IPS-18c (cell line): ENCODE results near the gene KIF7.

ENCODE experiments used
- H3K4me3 ChIP-seq: 2 replicates; pipeline ENCODE4 v1.7.0; 2013; ENCODE audit warnings: low read depth, mild to moderate bottlenecking, low read length, moderate library complexity; ENCODE audit not compliant: insufficient read depth
- H3K9me3 ChIP-seq: one replicate; pipeline ENCODE4 v1.6.1; 2013; ENCODE audit warnings: mild to moderate bottlenecking, low read length, moderate library complexity; ENCODE audit not compliant: control insufficient read depth, insufficient read depth

Gene KIF7

DNA sequence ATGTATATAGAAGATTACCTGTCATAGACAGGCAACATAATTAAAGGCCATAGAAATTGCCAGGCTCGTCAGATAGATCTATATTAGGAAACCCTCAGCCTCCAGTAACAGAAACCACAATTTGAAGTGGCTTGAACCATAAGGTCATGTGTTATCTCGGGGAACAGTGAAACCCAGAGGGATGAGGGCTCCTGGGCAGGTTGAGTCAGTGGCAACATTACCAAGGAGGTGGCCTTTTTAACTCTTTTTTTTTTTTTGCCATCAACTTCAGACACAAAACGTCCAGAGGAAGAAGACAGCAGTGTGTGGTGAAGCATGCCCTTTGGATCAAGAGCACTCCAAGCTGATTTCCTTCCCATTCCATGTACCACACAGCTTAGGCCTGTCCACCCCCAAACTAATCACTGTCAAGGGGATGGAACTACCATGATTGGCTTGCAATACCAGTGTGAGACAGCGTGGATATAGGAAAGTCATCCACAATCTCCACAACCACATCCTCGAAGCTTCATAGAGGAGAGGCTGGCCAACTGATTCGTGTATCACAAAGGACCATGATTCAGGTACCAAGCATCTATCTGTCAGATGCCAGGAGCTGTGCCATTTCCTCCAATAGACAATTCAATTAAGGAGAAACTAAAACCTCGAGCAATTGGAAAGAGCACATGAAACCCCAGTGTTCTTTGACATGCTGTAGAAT is 999 bp upstream of the KIF7 start:
- no peaks in the 10 kb centered on the region for H3K9me3 ChIP-seq
- no peak overlapping the region for H3K4me3 ChIP-seq

DNA sequence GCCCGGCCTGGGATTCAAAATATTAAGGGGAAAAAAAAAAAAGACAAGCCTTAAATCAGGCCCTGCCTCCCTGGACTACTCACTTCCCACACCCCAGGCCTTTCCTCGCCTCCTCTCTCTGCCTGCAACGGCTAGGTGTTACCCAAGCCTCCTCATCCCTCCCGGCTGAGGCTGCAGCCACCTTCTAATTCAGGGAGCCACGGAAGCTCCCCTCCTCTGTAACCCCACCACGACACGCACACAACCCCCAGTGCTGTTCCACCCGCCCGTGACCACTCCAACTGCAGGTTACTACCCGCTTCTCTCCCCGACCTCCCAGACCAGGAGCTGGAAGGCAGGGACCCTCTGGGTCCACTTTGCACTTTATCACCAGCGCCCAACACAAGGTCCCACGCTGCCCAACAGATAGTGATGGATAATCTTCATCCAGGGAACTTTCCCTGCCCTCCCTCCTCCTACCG is 936 bp downstream of the KIF7 start:
- peak overlapping the region; percentile 87 for H3K4me3 ChIP-seq

GRCh38 chr15:89653578-89653977 is 1.7 kb downstream of the KIF7 start:
- Histone ChIP-seq H3K4me3 (no peak overlapping the region), H3K9me3 (no peaks in the 10 kb centered on the region)

More for the DNA sequence above, 936 bp downstream of the KIF7 start:
- H3K9me3 ChIP-seq, result no peaks in the 10 kb centered on the region

- Histone ChIP-seq H3K9me3 (no peaks in the 10 kb centered on the region), H3K4me3 (no peak overlapping the region)
These were observed 2.6 kb downstream of the KIF7 start for GRCh38 chr15:89652666-89653065.

DNA sequence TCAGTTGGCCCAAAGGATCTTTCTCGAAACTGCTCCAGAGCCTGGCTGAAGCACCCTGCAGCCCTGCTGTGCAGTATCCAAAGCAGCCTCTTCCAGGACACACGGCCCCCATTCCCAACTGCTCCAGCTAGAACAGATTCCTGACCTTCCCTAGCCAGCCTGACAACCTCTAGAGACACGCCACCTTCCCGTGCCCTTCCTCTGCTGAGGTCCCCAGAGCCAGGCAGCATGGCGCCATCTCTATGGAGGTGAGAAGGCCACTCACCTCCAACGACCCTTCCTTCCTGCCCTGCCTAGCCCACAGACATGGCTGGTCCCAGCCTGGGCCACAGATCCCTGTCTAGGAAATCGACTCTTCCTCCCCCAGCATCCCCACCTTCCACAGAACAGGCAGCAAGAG is 3.1 kb downstream of the KIF7 start:
- H3K4me3 ChIP-seq, result no peak overlapping the region
- H3K9me3 ChIP-seq, result no peaks in the 10 kb centered on the region

DNA sequence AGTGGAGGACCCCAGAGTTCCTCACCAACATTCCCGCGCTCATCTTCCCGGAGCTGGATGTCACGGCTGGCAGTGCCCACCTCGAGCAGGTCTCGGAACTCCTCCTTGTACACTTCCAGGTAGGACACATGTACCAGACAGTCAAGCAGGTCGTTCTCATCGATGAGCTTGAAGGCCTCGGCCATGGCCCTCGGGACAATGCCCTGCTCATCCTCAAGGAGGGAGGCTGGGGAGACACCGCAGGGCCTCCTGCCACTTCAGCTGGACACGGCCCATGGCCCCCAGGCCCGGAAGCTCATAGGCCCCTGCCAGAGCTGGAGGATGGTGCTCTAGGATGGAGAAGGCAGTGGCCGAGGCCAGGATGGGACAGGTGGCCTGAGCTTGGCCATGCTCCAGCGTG is 5.6 kb downstream of the KIF7 start:
- Histone ChIP-seq H3K4me3 (no peak overlapping the region), H3K9me3 (no peaks in the 10 kb centered on the region)

DNA sequence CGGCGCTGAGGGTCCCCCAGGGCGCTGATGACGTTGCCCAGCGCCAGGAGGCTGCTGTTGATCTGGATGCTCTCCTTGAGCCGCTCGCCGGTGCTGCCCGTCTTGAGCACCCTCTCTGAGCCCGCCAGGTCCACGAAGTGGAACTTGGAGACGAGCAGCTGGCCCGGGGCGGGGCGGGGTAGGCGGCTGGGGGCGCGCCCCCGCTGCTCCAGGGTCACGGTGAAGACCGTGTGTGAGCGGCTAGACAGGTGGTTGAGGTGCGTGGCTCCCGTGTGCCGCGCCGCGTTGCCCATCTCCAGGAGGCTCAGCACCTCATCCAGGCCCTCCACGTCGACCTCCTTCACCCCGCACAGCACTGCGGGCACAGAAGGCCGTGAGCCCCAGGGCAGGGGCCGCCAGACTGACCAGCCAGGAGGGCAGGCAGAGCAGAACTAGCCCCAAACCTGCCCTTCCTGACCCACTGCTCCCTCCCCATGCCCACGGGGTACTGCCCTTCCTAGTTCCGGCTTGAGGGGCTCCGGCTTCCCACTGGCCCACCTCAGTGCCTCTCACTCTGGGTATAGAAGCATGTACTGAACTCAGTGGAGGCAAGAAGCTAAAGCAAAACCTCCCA is 6.1 kb downstream of the KIF7 start:
- H3K4me3 ChIP-seq, result no peak overlapping the region
- no peaks in the 10 kb centered on the region for H3K9me3 ChIP-seq

GRCh38 chr15:89648106-89649012 is 6.9 kb downstream of the KIF7 start:
- Histone ChIP-seq H3K9me3 (no peaks in the 10 kb centered on the region), H3K4me3 (no peak overlapping the region)

GRCh38 chr15:89647191-89647851 is 7.9 kb downstream of the KIF7 start:
- no peak overlapping the region; the same call in 1 of the 2 replicates for H3K4me3 ChIP-seq

DNA sequence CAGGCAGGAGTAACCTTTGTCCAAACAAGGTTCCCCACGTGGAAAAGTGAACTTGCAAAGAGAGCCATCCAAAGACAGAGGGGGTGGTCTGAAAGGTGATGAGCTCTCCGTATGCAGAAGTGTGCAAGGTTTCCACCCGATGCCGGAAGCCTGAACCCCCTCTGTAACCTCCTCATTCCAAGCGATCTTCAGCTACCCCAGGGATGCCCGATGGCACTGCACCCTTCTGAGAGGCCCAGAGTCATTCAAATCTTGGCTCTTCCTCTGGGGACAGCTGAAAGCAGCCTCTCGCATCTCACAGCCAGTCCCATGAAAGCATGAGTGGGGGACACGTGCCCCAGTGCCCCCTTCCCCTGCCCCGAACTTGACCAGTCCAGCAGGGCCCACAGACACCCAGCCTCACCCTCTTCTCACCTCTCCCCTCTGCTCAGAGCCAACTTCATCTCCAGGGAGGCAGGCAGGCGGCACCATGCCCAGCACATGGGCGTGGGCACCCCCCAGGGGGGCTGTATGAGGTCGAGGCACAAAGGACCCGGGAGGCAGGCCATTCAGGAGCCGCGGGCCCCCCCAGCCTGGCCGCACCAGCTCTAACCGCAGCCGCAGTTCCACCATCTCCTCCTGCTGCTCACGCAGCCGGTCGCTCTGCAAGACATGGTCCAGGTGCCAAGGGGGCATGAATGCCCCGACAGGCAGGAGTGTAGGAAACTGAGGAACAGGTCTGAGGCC is 8.7 kb downstream of the KIF7 start:
- H3K9me3 ChIP-seq, result no peaks in the 10 kb centered on the region
- H3K4me3 ChIP-seq, result no peak overlapping the region

More at GRCh38 chr15:89647191-89647851, 7.9 kb downstream of the KIF7 start:
- no peaks in the 10 kb centered on the region for H3K9me3 ChIP-seq

GRCh38 chr15:89645680-89646079 is 9.6 kb downstream of the KIF7 start:
- H3K4me3 ChIP-seq, result no peak overlapping the region
- no peaks in the 10 kb centered on the region for H3K9me3 ChIP-seq

DNA sequence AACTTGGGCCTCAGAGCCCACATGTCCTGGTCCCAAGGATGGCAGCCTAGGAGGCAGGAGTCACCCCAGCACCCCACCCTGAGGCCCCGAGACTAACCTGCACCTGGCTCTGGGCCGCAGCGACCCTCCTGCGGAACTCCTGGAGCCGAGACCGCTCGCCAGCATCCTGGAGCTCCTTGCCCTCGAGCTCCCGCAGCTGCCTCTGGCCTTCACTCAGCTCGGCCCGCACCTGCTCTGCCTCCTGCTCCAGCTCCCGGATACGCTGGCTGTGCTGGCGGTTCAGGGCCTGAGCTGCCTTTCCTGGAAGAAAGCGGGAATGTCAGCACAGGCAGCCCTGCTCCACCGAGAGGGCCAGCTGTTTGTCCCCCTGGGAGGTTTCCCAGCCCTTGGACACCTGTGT is 13.2 kb downstream of the KIF7 start:
- no peak overlapping the region for H3K4me3 ChIP-seq
- peaks cover 3% of the 10 kb centered on the region for H3K9me3 ChIP-seq

- Histone ChIP-seq H3K9me3 (peaks cover 3% of the 10 kb centered on the region), H3K4me3 (no peak overlapping the region)
These were observed 14.2 kb downstream of the KIF7 start for GRCh38 chr15:89641053-89641452.

- peaks cover 3% of the 10 kb centered on the region for H3K9me3 ChIP-seq
- no peak overlapping the region for H3K4me3 ChIP-seq
These were observed 15.0 kb downstream of the KIF7 start for GRCh38 chr15:89640245-89640644.

DNA sequence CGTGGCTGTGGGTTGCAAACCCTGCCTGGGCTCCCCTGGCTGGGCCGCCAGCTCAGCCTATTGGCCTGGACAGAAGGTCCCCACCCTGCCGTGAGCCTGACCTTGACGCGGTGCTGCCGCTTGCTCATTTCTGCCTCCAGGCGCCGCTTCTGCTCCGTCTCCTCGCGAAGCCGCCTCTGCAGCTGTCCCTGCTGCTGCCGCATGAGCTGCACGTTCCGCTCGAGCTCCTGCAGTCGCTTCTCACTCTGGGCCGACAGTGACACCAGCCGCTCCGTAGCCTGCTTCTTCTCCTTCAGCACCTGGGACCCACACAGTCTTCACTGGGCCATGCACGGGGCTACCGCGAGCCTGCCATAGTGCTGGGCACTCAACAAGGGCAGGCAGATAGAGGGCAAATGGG is 21.7 kb downstream of the KIF7 start:
- H3K4me3 ChIP-seq, result no peak overlapping the region
- H3K9me3 ChIP-seq, result peaks cover 9% of the 10 kb centered on the region

DNA sequence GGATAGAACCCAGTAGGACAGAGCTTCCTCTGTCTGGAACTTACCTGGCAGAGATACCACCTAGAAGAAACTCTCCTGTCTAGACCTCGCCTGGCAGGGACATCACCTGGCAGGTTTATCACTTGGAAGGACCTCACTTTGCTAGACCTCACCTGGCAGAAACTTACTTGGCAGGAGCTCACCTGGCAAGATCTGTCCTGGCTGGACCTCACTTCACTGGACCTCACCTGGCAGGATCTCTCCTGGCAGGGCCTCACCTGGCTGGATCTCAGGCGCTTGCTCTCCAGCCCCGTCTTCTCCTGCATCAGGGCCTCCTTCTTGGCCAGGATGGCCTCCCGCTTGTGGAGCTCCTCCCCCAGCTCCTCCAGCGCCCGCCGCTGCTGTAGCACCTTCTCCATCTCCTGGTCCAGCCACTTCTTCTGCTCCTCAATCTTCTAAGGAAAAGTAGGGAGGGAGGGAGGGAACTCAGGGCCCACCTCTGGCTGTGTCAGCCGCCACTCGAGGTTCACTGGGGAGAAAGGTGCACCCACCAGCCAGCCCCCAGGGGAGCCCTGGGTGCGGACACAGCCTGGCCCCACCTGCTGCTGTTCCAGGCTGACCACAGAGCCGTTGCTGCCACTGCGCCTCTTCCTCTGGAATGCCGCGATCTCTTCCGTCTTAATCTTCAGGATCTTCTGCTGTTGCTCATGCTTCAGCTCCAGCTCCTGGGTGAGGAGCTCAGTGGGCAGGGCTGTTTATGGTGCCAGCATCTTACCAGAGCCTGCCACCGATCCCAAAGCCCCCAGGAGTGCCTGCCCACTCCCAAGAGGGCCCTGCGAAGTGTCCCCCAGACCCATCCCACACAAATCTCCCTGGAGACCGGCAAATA is 22.5 kb downstream of the KIF7 start:
- Histone ChIP-seq H3K4me3 (no peak overlapping the region), H3K9me3 (peaks cover 9% of the 10 kb centered on the region)
